ES-I3 (cell line): ENCODE measurements around the gene ANKS1A.

Experiments used
- H3K36me3 ChIP-seq: 2 replicates; pipeline ENCODE4 v1.6.1; 2013; ENCODE audit warnings: mild to moderate bottlenecking, low read length, control low read depth, moderate library complexity; ENCODE audit not compliant: insufficient read depth
- H3K4me1 ChIP-seq: 2 replicates; pipeline ENCODE4 v1.6.1; 2013; ENCODE audit warnings: mild to moderate bottlenecking, control low read depth, low read length; ENCODE audit not compliant: insufficient read depth
- H3K9ac ChIP-seq: 2 replicates; pipeline ENCODE4 v1.6.1; 2013; ENCODE audit warnings: low read depth, mild to moderate bottlenecking, low read length, moderate library complexity
- H3K9me3 ChIP-seq: 2 replicates; pipeline ENCODE4 v1.6.1; 2013; ENCODE audit warnings: mild to moderate bottlenecking, low read length, moderate library complexity; ENCODE audit not compliant: control insufficient read depth, insufficient read depth

The ANKS1A gene

GRCh38 chr6:34967461-34967860 is 78.4 kb downstream of the ANKS1A start:
- H3K9ac ChIP-seq = no peak overlapping the region

GRCh38 chr6:34969662-34970265 is 80.7 kb downstream of the ANKS1A start:
- H3K9ac ChIP-seq = no peak overlapping the region
- no peaks in the 10 kb centered on the region for H3K9me3 ChIP-seq
- no peaks in the 10 kb centered on the region for H3K36me3 ChIP-seq
- H3K4me1 ChIP-seq = no peaks in the 10 kb centered on the region

More at GRCh38 chr6:34967461-34967860, 78.4 kb downstream of the ANKS1A start:
- no peaks in the 10 kb centered on the region for H3K9me3 ChIP-seq
- no peaks in the 10 kb centered on the region for H3K4me1 ChIP-seq
- H3K36me3 ChIP-seq = no peaks in the 10 kb centered on the region

- no peaks in the 10 kb centered on the region for H3K9me3 ChIP-seq
- H3K4me1 ChIP-seq = no peaks in the 10 kb centered on the region
- H3K36me3 ChIP-seq = no peaks in the 10 kb centered on the region
- H3K9ac ChIP-seq = no peak overlapping the region
Measured at GRCh38 chr6:34970488-34970887, 81.4 kb downstream of the ANKS1A start.

- Histone ChIP-seq H3K36me3 (no peaks in the 10 kb centered on the region), H3K9ac (no peak overlapping the region), H3K9me3 (no peaks in the 10 kb centered on the region), H3K4me1 (no peaks in the 10 kb centered on the region)
Measured at GRCh38 chr6:34970957-34971356, 81.9 kb downstream of the ANKS1A start.

- Histone ChIP-seq H3K36me3 (no peaks in the 10 kb centered on the region), H3K9ac (no peak overlapping the region), H3K9me3 (no peaks in the 10 kb centered on the region), H3K4me1 (no peaks in the 10 kb centered on the region)
Measured at GRCh38 chr6:34973547-34974248, 84.6 kb downstream of the ANKS1A start.

GRCh38 chr6:34974249-34974642 is 85.2 kb downstream of the ANKS1A start:
- Histone ChIP-seq H3K9ac (no peak overlapping the region), H3K9me3 (no peaks in the 10 kb centered on the region), H3K36me3 (no peaks in the 10 kb centered on the region), H3K4me1 (no peaks in the 10 kb centered on the region)

- Histone ChIP-seq H3K4me1 (no peaks in the 10 kb centered on the region), H3K9ac (no peak overlapping the region), H3K9me3 (no peaks in the 10 kb centered on the region), H3K36me3 (no peaks in the 10 kb centered on the region; the same call in 1 of the 2 replicates)
Measured at GRCh38 chr6:34976239-34976638, 87.2 kb downstream of the ANKS1A start.

GRCh38 chr6:34979218-34979617 is 90.2 kb downstream of the ANKS1A start:
- Histone ChIP-seq H3K36me3 (no peaks in the 10 kb centered on the region; the same call in 1 of the 2 replicates), H3K9me3 (no peaks in the 10 kb centered on the region), H3K9ac (no peak overlapping the region), H3K4me1 (no peaks in the 10 kb centered on the region)

- H3K9me3 ChIP-seq = no peaks in the 10 kb centered on the region
- H3K9ac ChIP-seq = no peak overlapping the region
- no peaks in the 10 kb centered on the region; the same call in 1 of the 2 replicates for H3K36me3 ChIP-seq
- no peaks in the 10 kb centered on the region for H3K4me1 ChIP-seq
Measured at GRCh38 chr6:34979994-34980393, 90.9 kb downstream of the ANKS1A start.

- no peaks in the 10 kb centered on the region; the same call in 1 of the 2 replicates for H3K36me3 ChIP-seq
- no peaks in the 10 kb centered on the region for H3K9me3 ChIP-seq
- H3K9ac ChIP-seq = no peak overlapping the region
- no peaks in the 10 kb centered on the region for H3K4me1 ChIP-seq
Measured at GRCh38 chr6:34981366-34981765, 92.3 kb downstream of the ANKS1A start.

- H3K9me3 ChIP-seq = no peaks in the 10 kb centered on the region
- no peaks in the 10 kb centered on the region; the same call in 1 of the 2 replicates for H3K36me3 ChIP-seq
- H3K9ac ChIP-seq = no peak overlapping the region
- H3K4me1 ChIP-seq = peaks cover 1% of the 10 kb centered on the region; the same call in 1 of the 2 replicates
Measured at GRCh38 chr6:34981951-34982350, 92.9 kb downstream of the ANKS1A start.

GRCh38 chr6:34982424-34982852 is 93.4 kb downstream of the ANKS1A start:
- peaks cover 4% of the 10 kb centered on the region; the same call in 1 of the 2 replicates for H3K4me1 ChIP-seq

GRCh38 chr6:34984416-34984815 is 95.4 kb downstream of the ANKS1A start:
- Histone ChIP-seq H3K9ac (no peak overlapping the region), H3K36me3 (no peaks in the 10 kb centered on the region; the same call in 1 of the 2 replicates), H3K9me3 (no peaks in the 10 kb centered on the region), H3K4me1 (peaks cover 4% of the 10 kb centered on the region; the same call in 1 of the 2 replicates)

More at GRCh38 chr6:34982424-34982852, 93.4 kb downstream of the ANKS1A start:
- no peaks in the 10 kb centered on the region; the same call in 1 of the 2 replicates for H3K36me3 ChIP-seq
- H3K9me3 ChIP-seq = no peaks in the 10 kb centered on the region
- no peak overlapping the region for H3K9ac ChIP-seq

- no peaks in the 10 kb centered on the region; the same call in 1 of the 2 replicates for H3K36me3 ChIP-seq
- peaks cover 4% of the 10 kb centered on the region; the same call in 1 of the 2 replicates for H3K4me1 ChIP-seq
- no peaks in the 10 kb centered on the region for H3K9me3 ChIP-seq
- H3K9ac ChIP-seq = no peak overlapping the region
Measured at GRCh38 chr6:34985236-34985635, 96.2 kb downstream of the ANKS1A start.

- H3K4me1 ChIP-seq = peaks cover 4% of the 10 kb centered on the region; the same call in 1 of the 2 replicates
- no peaks in the 10 kb centered on the region for H3K9me3 ChIP-seq
- H3K36me3 ChIP-seq = peaks cover under 1% of the 10 kb centered on the region; the same call in 1 of the 2 replicates
- no peak overlapping the region for H3K9ac ChIP-seq
Measured at GRCh38 chr6:34986845-34987246, 97.8 kb downstream of the ANKS1A start.
